GM23338 (cell line): ENCODE results near the gene PYGO1. TPM values are rescaled to one million over a fixed set of nuclear protein-coding genes. Genes with fewer than 3 reads are reported as not detected.

ENCODE experiments used
- ATAC-seq: fragments of 200-7000 bp; cut with Tn5 transposase; 3 replicates; pipeline ENCODE4 v1.9.1; 2020
- DNase-seq: peaks from one replicate; pipeline ENCODE4 v3.0.0-alpha.2; 2015; ENCODE audit warnings: low spot score
- H2AFZ ChIP-seq: fragments of 200-600 bp; sonication (generic); 2 replicates; pipeline ENCODE4 v1.8.0; 2016; ENCODE audit warnings: antibody characterized with exemption, mild to moderate bottlenecking, moderate library complexity
- H3F3A ChIP-seq: fragments of 200-600 bp; sonication (generic); replicated peaks from 2 replicates; pipeline ENCODE4 v1.8.0; 2017; ENCODE audit warnings: antibody characterized with exemption, mixed run types, low read depth
- H3K27ac ChIP-seq: fragments of 200-600 bp; sonication (generic); 2 replicates; pipeline ENCODE4 v1.6.1; 2016; ENCODE audit warnings: low read depth
- H3K27me3 ChIP-seq: fragments of 200-600 bp; sonication (generic); 2 replicates; pipeline ENCODE4 v1.8.0; 2016; ENCODE audit warnings: mild to moderate bottlenecking, mixed run types, moderate library complexity; ENCODE audit not compliant: insufficient read depth
- H3K36me3 ChIP-seq: fragments of 200-600 bp; sonication (generic); 2 replicates; pipeline ENCODE4 v1.8.0; 2016; ENCODE audit warnings: mild to moderate bottlenecking; ENCODE audit not compliant: insufficient read depth
- H3K4me1 ChIP-seq: fragments of 200-600 bp; sonication (generic); 2 replicates; pipeline ENCODE4 v1.8.0; 2016; ENCODE audit warnings: mild to moderate bottlenecking, moderate library complexity; ENCODE audit not compliant: insufficient read depth
- H3K4me2 ChIP-seq: fragments of 200-600 bp; sonication (generic); 2 replicates; pipeline ENCODE4 v1.7.1; 2017; ENCODE audit warnings: mixed run types
- H3K4me3 ChIP-seq: fragments of 200-600 bp; sonication (generic); 2 replicates; pipeline ENCODE4 v1.6.1; 2016; ENCODE audit warnings: mixed run types
- H3K79me2 ChIP-seq: fragments of 200-600 bp; sonication (generic); replicated peaks from 2 replicates; pipeline ENCODE4 v1.8.0; 2017; ENCODE audit warnings: mild to moderate bottlenecking; ENCODE audit not compliant: insufficient read depth
- H3K9me2 ChIP-seq: fragments of 200-600 bp; sonication (generic); 2 replicates; pipeline ENCODE4 v1.8.0; 2017; ENCODE audit not compliant: insufficient read depth
- H4K20me1 ChIP-seq: fragments of 200-600 bp; sonication (generic); replicated peaks from 2 replicates; pipeline ENCODE4 v1.8.0; 2017; ENCODE audit warnings: mild to moderate bottlenecking; ENCODE audit not compliant: insufficient read depth
- H3K27ac Mint-ChIP-seq: 2 replicates; pipeline ENCODE4 v1.8.0; 2020; ENCODE audit warnings: inconsistent platforms, mild to moderate bottlenecking, moderate library complexity, mixed read lengths
- H3K27me3 Mint-ChIP-seq: 3 replicates; pipeline ENCODE4 v1.8.0; 2022; ENCODE audit warnings: low read depth, mild to moderate bottlenecking, moderate library complexity, mixed read lengths, inconsistent platforms; ENCODE audit not compliant: insufficient read depth, poor library complexity
- H3K36me3 Mint-ChIP-seq: 3 replicates; pipeline ENCODE4 v1.8.0; 2021; ENCODE audit warnings: low read depth, mild to moderate bottlenecking, inconsistent platforms, moderate library complexity, mixed read lengths
- H3K4me1 Mint-ChIP-seq: 3 replicates; pipeline ENCODE4 v1.8.0; 2020; ENCODE audit warnings: mild to moderate bottlenecking, inconsistent platforms, mixed read lengths
- H3K4me3 Mint-ChIP-seq: 3 replicates; pipeline ENCODE4 v1.8.0; 2021; ENCODE audit warnings: moderate library complexity, mild to moderate bottlenecking, inconsistent platforms, mixed read lengths
- H3K9me3 Mint-ChIP-seq: 3 replicates; pipeline ENCODE4 v1.8.0; 2020; ENCODE audit warnings: moderate library complexity, mild to moderate bottlenecking, inconsistent platforms, mixed read lengths
- CREB1 ChIP-seq: fragments of 250-450 bp; sonication (Bioruptor Pico); IDR thresholded peaks from 2 replicates; pipeline ENCODE4 v1.5.0; 2020; ENCODE audit warnings: low read depth, mild to moderate bottlenecking, moderate library complexity
- CTCF ChIP-seq, 2 experiments: fragments of 200-600 bp in 1 of 2; sonication (generic) in 1 of 2; conservative IDR thresholded peaks; 2 replicates each; pipeline versions ENCODE4 v1.5.1 to v1.6.1; 2016 to 2017; ENCODE audit warnings: antibody characterized with exemption in 2 of 2, low read depth in 2 of 2, mild to moderate bottlenecking in 2 of 2, moderate library complexity in 1 of 2
- EZH2 ChIP-seq: fragments of 200-600 bp; sonication (generic); IDR thresholded peaks from one replicate; pipeline ENCODE4 v1.8.0; 2017; ENCODE audit warnings: antibody characterized with exemption, mild to moderate bottlenecking, low read depth; ENCODE audit not compliant: unreplicated experiment
- EZH2phosphoT487 ChIP-seq: fragments of 200-600 bp; sonication (generic); IDR thresholded peaks from one replicate; pipeline ENCODE4 v1.8.1; 2018; ENCODE audit warnings: antibody characterized with exemption; ENCODE audit not compliant: unreplicated experiment
- JUNB ChIP-seq: IDR thresholded peaks from one replicate; pipeline ENCODE4 v1.6.1; 2016; ENCODE audit warnings: antibody characterized with exemption; ENCODE audit not compliant: unreplicated experiment
- NANOG ChIP-seq: IDR thresholded peaks from 2 replicates; pipeline ENCODE4 v1.6.1; 2016; ENCODE audit warnings: antibody characterized with exemption, borderline replicate concordance
- REST ChIP-seq: IDR thresholded peaks from one replicate; pipeline ENCODE4 v1.6.1; 2018; ENCODE audit warnings: antibody characterized with exemption; ENCODE audit not compliant: unreplicated experiment
- STAT1 ChIP-seq: IDR thresholded peaks from one replicate; pipeline ENCODE4 v1.6.1; 2016; ENCODE audit warnings: antibody characterized with exemption; ENCODE audit not compliant: unreplicated experiment
- ZNF114 ChIP-seq: fragments of 250-450 bp; sonication (Bioruptor Pico); IDR thresholded peaks from 2 replicates; pipeline ENCODE4 v1.5.0; 2020; ENCODE audit warnings: mild to moderate bottlenecking, moderate library complexity
- ZNF331 ChIP-seq: fragments of 250-450 bp; sonication (Bioruptor Pico); IDR thresholded peaks from 2 replicates; pipeline ENCODE4 v1.5.0; 2020; ENCODE audit warnings: low read depth, mild to moderate bottlenecking, moderate library complexity
- ZNF462 ChIP-seq: fragments of 250-450 bp; sonication (Bioruptor Pico); IDR thresholded peaks from 2 replicates; pipeline ENCODE4 v1.5.0; 2020; ENCODE audit warnings: mild to moderate bottlenecking, moderate library complexity
- polyA plus RNA-seq: library from polyadenylated mRNA; unstranded; fragments of >200 nt; fragmentation: Nextera tagmentation; extraction: Ambion mirVana; gene quantifications from 2 replicates; pipeline ENCODE4 v1.2.1, GENCODE V29; 2016
- total RNA-seq: library from RNA; depleted of rRNA; stranded (reverse); fragments of >200 nt; shearing (Covaris generic); gene quantifications from 2 replicates; pipeline ENCODE4 v1.2.3, GENCODE V29; 2014
- TF ChIP-seq, protein P1 (sequence below): IDR thresholded peaks from 2 replicates; pipeline ENCODE4 v1.6.1; 2016; ENCODE audit warnings: antibody characterized with exemption

The PYGO1 gene
- total and polyA plus RNA-seq, 2 experiments from 2014 or later: 0.18 to 0.52 TPM

DNA sequence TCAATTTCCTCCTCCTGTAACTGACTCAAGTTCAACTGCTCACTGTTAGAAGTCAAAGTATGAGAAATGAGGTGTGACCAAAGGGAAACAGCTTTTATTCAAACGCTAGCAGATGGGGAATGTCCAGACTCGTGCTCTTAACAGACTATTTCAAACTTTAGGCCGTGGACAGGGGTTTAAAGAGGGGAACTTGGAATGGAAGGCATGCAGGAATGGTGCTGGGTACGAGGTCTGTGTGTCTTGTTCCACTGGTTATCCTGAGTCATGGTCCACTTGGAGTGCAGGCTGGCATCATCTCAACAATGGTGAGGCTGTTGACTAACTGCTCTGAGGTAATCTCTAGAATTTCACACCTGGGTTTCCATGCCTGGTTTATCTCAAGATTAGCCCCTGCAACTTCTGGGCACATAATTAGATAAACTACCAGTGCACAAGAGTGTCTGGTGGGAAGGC, 57.3 kb downstream of the PYGO1 start:
- no peaks in the 10 kb centered on the region for H3K9me3 Mint-ChIP-seq
- ATAC-seq (no peak), DNase-seq (no peak)
- H3K4me2 ChIP-seq: no peak overlapping the region
- no peaks in the 10 kb centered on the region for H3K4me1 ChIP-seq
- no peaks in the 10 kb centered on the region for H3K36me3 Mint-ChIP-seq
- no peaks in the 10 kb centered on the region for H3K36me3 ChIP-seq
- no peak overlapping the region for H3K27ac ChIP-seq
- H3K4me3 ChIP-seq: no peak overlapping the region
- peaks cover 16% of the 10 kb centered on the region for H3K27me3 Mint-ChIP-seq
- H3K4me1 Mint-ChIP-seq: peaks cover 6% of the 10 kb centered on the region; the same call in 2 of the 3 replicates
- peaks cover 10% of the 10 kb centered on the region for H3K27me3 ChIP-seq
- no peaks in the 10 kb centered on the region for H3F3A ChIP-seq
- H3K79me2 ChIP-seq: no peaks in the 10 kb centered on the region
- no peak overlapping the region for H2AFZ ChIP-seq
- H3K9me2 ChIP-seq: no peaks in the 10 kb centered on the region
- TF ChIP-seq ZNF114 (CRISPR knock-in tag) (no peak), EZH2 (no peak), NANOG (no peak), CREB1 (CRISPR knock-in tag) (no peak), ZNF331 (CRISPR knock-in tag) (no peak), EZH2phosphoT487 (no peak), ZNF462 (CRISPR knock-in tag) (no peak), JUNB (no peak), CTCF (conservative IDR thresholded peaks at IDR 0.05; ENCODE audit: low read depth in 2 of 2) (no peak), STAT1 (no peak), REST (no peak)
- TF ChIP-seq, protein P1, sequence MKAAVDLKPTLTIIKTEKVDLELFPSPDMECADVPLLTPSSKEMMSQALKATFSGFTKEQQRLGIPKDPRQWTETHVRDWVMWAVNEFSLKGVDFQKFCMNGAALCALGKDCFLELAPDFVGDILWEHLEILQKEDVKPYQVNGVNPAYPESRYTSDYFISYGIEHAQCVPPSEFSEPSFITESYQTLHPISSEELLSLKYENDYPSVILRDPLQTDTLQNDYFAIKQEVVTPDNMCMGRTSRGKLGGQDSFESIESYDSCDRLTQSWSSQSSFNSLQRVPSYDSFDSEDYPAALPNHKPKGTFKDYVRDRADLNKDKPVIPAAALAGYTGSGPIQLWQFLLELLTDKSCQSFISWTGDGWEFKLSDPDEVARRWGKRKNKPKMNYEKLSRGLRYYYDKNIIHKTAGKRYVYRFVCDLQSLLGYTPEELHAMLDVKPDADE: no peak
- H4K20me1 ChIP-seq: no peaks in the 10 kb centered on the region
- H3K27ac Mint-ChIP-seq: 0 out of 2 replicates have a peak overlapping the region, but pooled peaks have one; percentile 13
- H3K4me3 Mint-ChIP-seq: no peak overlapping the region
